Panc1 (cell line): Measurements from ENCODE around the gene CPLANE1.

ENCODE experiments used
- POLR2AphosphoS5 ChIP-seq: IDR thresholded peaks from 2 replicates; pipeline ENCODE4 v1.6.1; 2012; ENCODE audit warnings: mild to moderate bottlenecking, low read depth, low read length, moderate library complexity
- TF ChIP-seq, protein P1 (sequence below): fragments of 450-650 bp; IDR thresholded peaks from 2 replicates; pipeline ENCODE4 v1.5.1; 2017; ENCODE audit warnings: mild to moderate bottlenecking
- TF ChIP-seq, protein P2 (sequence below), 2 experiments: IDR thresholded peaks; 2 replicates each; pipeline ENCODE4 v1.6.1; 2011 to 2012; ENCODE audit warnings: low read depth in 2 of 2, control low read depth in 1 of 2, low read length in 1 of 2, mild to moderate bottlenecking in 1 of 2, moderate library complexity in 1 of 2; ENCODE audit not compliant: insufficient read depth in 1 of 2

DNA sequence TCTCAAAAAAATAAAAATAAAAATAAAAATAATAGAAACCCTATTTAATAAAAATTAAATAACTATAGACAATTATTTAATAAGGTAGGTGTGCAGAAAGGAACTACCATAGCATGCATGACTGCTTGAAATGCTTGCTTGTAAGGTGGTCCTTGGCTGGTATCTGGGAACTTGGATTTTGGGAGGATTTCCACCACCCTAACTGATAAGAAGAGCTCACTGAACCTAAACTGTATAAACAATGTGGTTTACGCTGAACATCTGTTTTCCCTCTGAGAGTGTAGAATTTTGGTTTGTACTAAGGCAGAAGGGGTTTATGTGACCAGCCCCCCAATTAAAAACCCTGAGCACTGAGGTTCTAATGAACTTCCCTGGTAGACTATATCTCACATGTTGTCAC lies 31.2 kb downstream of the CPLANE1 start:
- TF ChIP-seq, protein P1, sequence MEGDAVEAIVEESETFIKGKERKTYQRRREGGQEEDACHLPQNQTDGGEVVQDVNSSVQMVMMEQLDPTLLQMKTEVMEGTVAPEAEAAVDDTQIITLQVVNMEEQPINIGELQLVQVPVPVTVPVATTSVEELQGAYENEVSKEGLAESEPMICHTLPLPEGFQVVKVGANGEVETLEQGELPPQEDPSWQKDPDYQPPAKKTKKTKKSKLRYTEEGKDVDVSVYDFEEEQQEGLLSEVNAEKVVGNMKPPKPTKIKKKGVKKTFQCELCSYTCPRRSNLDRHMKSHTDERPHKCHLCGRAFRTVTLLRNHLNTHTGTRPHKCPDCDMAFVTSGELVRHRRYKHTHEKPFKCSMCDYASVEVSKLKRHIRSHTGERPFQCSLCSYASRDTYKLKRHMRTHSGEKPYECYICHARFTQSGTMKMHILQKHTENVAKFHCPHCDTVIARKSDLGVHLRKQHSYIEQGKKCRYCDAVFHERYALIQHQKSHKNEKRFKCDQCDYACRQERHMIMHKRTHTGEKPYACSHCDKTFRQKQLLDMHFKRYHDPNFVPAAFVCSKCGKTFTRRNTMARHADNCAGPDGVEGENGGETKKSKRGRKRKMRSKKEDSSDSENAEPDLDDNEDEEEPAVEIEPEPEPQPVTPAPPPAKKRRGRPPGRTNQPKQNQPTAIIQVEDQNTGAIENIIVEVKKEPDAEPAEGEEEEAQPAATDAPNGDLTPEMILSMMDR: no peak
- TF ChIP-seq, protein P2, sequence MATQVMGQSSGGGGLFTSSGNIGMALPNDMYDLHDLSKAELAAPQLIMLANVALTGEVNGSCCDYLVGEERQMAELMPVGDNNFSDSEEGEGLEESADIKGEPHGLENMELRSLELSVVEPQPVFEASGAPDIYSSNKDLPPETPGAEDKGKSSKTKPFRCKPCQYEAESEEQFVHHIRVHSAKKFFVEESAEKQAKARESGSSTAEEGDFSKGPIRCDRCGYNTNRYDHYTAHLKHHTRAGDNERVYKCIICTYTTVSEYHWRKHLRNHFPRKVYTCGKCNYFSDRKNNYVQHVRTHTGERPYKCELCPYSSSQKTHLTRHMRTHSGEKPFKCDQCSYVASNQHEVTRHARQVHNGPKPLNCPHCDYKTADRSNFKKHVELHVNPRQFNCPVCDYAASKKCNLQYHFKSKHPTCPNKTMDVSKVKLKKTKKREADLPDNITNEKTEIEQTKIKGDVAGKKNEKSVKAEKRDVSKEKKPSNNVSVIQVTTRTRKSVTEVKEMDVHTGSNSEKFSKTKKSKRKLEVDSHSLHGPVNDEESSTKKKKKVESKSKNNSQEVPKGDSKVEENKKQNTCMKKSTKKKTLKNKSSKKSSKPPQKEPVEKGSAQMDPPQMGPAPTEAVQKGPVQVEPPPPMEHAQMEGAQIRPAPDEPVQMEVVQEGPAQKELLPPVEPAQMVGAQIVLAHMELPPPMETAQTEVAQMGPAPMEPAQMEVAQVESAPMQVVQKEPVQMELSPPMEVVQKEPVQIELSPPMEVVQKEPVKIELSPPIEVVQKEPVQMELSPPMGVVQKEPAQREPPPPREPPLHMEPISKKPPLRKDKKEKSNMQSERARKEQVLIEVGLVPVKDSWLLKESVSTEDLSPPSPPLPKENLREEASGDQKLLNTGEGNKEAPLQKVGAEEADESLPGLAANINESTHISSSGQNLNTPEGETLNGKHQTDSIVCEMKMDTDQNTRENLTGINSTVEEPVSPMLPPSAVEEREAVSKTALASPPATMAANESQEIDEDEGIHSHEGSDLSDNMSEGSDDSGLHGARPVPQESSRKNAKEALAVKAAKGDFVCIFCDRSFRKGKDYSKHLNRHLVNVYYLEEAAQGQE (IDR thresholded peaks at IDR 0.05; ENCODE audit: insufficient read depth in 1 of 2, low read depth in 2 of 2, low read length in 1 of 2): no peak
- no peak for TF ChIP-seq POLR2AphosphoS5
